H1 (cell line): Measurements from ENCODE around the gene PPP2R1A. TPM values are rescaled to one million over a fixed set of nuclear protein-coding genes. Genes with fewer than 3 reads are reported as not detected.

Experiments
- CHD7 ChIP-seq: fragments of 300-600 bp; sonication (generic); IDR thresholded peaks from 2 replicates; pipeline ENCODE4 v1.7.1; 2012; ENCODE audit warnings: low read length, moderate library complexity, mild to moderate bottlenecking, inconsistent platforms; ENCODE audit not compliant: insufficient replicate concordance
- EP300 ChIP-seq, 2 experiments: IDR thresholded peaks; 1 replicate in 1 of 2; 2 replicates in 1 of 2; pipeline ENCODE4 v1.6.1; 2011 to 2012; ENCODE audit warnings: low read depth in 2 of 2, low read length in 2 of 2, mild to moderate bottlenecking in 2 of 2, borderline replicate concordance in 1 of 2, inconsistent platforms in 1 of 2, moderate library complexity in 1 of 2
- GABPA ChIP-seq: IDR thresholded peaks from 2 replicates; pipeline ENCODE4 v1.6.1; 2011; ENCODE audit warnings: mild to moderate bottlenecking, low read length, moderate library complexity, borderline replicate concordance; ENCODE audit not compliant: insufficient read depth
- HDAC2 ChIP-seq, 2 experiments: fragments of 300-600 bp in 1 of 2; sonication (generic) in 1 of 2; IDR thresholded peaks; 2 replicates each; pipeline ENCODE4 v1.6.1; 2011 to 2012; ENCODE audit warnings: low read depth in 2 of 2, low read length in 2 of 2, mild to moderate bottlenecking in 2 of 2, moderate library complexity in 2 of 2, borderline replicate concordance in 1 of 2, inconsistent platforms in 1 of 2
- POLR2AphosphoS5 ChIP-seq: IDR thresholded peaks from 2 replicates; pipeline ENCODE4 v1.6.1; 2011; ENCODE audit warnings: low read depth, low read length
- RAD21 ChIP-seq, 2 experiments: IDR thresholded peaks in 1 of 2; conservative IDR thresholded peaks in 1 of 2; 2 replicates each; pipeline ENCODE4 v1.6.1; 2011; ENCODE audit warnings: low read depth in 2 of 2, low read length in 2 of 2, improper control_type of control experiment in 1 of 2, inconsistent platforms in 1 of 2, mild to moderate bottlenecking in 1 of 2, moderate library complexity in 1 of 2
- RFX5 ChIP-seq: IDR thresholded peaks from 2 replicates; pipeline ENCODE4 v1.6.1; 2011; ENCODE audit warnings: low read depth, low read length, improper control_type of control experiment, borderline replicate concordance
- SAP30 ChIP-seq: fragments of 300-600 bp; sonication (generic); IDR thresholded peaks from 2 replicates; pipeline ENCODE4 v1.7.1; 2012; ENCODE audit warnings: low read length, moderate library complexity, mild to moderate bottlenecking, inconsistent platforms; ENCODE audit not compliant: insufficient read depth, insufficient replicate concordance
- USF2 ChIP-seq: IDR thresholded peaks from 2 replicates; pipeline ENCODE4 v1.6.1; 2011; ENCODE audit warnings: low read length, improper control_type of control experiment
- polyA plus RNA-seq, 7 experiments: library from polyadenylated mRNA; depleted of rRNA in 3 of 7; stranded (reverse) in 5 of 7; unstranded in 2 of 7; fragments of >200 nt in 5 of 7; fragments of 200-250 nt in 2 of 7; gene quantifications; 1 replicate in 5 of 7; 2 replicates in 1 of 7; 4 replicates in 1 of 7; pipeline versions ENCODE4 v1.2.1 to v1.2.3, GENCODE V29; 2011 to 2013; ENCODE audit warnings: missing spikeins in 2 of 7, mixed read lengths in 2 of 7
- total RNA-seq: library from RNA; stranded (reverse); fragmentation: NEBNext Ultra II Directional; extraction: Animal tissue kit (Norgen Biotek cat#: 25700); gene quantifications from 2 replicates; pipeline ENCODE4 v1.2.1, GENCODE V29; 2021

PPP2R1A gene
- total and polyA plus RNA-seq, 2 of the 8 experiments (the other 6 are each of a cell fraction or from before 2014, with no cell fraction given), result 380 to 382 TPM

GRCh38 chr19:52226652-52227051 lies 36.8 kb downstream of the PPP2R1A start (continued):
- TF ChIP-seq CHD7 (no peak), GABPA (no peak), EP300 (IDR thresholded peaks at IDR 0.05; ENCODE audit: borderline replicate concordance in 1 of 2, low read depth in 2 of 2, low read length in 2 of 2) (no peak), HDAC2 (IDR thresholded peaks at IDR 0.05; ENCODE audit: borderline replicate concordance in 1 of 2, low read depth in 2 of 2, low read length in 2 of 2) (no peak), RFX5 (no peak), SAP30 (no peak), USF2 (no peak), POLR2AphosphoS5 (no peak), RAD21 (IDR thresholded peaks at IDR 0.05 in 1 of 2, conservative IDR thresholded peaks at IDR 0.05 in 1 of 2; ENCODE audit: low read depth in 2 of 2, low read length in 2 of 2) (no peak)
